GM21528 (cell line): ENCODE data around the gene KRTAP5-3.
"Not testable (repeated sequence)": the region's sequence is repeated elsewhere in the genome, so short reads cannot be mapped to it uniquely, and the experiment has no call there.

Experiments
- ATAC-seq: cut with Tn5 transposase; IDR thresholded peaks from one replicate; pipeline ENCODE4 v1.9.1; 2021; ENCODE audit warnings: mild to moderate bottlenecking, moderate library complexity; ENCODE audit not compliant: unreplicated experiment, low FRiP score

The KRTAP5-3 gene

DNA sequence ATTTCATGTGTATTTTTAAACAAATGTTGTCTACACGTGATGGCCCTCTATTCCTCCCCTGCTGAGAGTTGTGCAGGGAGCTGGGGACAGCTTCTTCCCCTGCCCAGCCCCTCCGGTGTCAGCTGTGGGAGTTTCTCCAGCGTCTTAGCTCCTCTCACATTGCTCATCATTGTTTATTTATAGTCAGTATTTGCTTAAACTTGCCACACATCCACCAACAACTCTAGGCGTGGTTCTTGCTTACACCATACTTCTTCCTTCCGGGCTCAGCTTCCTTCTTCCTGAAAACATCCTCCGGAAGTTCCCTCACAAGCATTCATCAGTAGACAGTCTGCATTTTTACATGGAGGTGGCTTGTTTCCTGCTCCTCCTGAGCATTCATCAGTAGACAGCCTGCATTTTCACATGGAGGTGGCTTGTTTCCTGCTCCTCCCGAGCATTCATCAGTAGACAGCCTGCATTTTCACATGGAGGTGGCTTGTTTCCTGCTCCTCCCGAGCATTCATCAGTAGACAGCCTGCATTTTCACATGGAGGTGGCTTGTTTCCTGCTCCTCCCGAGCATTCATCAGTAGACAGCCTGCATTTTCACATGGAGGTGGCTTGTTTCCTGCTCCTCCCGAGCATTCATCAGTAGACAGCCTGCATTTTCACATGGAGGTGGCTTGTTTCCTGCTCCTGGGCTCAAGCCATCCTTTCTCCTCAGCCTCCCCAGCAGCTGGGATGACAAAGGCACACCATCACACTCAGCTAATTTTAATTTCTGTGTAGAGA lies 18.9 kb downstream of the KRTAP5-3 start:
- ATAC-seq = not testable (repeated sequence)

DNA sequence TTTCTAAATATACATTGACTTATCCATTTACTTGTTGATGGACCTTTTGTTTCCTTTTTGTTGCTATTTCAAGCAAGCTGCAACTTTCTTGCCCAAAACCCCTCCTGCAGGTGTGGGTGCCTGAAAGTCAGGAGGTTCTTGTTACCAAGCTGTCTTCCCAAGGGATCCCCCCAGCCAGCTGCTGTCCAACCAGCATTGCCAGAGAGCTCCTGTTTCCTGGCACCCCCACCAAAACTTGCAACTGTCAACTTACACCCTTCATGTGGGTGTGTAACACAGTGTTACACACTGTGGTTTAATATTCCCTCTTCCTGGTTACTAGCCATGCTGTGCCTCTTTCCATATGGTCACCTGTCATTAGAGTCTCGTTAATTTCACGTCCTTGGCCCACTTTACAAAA lies 21.6 kb downstream of the KRTAP5-3 start:
- no peak for ATAC-seq

DNA sequence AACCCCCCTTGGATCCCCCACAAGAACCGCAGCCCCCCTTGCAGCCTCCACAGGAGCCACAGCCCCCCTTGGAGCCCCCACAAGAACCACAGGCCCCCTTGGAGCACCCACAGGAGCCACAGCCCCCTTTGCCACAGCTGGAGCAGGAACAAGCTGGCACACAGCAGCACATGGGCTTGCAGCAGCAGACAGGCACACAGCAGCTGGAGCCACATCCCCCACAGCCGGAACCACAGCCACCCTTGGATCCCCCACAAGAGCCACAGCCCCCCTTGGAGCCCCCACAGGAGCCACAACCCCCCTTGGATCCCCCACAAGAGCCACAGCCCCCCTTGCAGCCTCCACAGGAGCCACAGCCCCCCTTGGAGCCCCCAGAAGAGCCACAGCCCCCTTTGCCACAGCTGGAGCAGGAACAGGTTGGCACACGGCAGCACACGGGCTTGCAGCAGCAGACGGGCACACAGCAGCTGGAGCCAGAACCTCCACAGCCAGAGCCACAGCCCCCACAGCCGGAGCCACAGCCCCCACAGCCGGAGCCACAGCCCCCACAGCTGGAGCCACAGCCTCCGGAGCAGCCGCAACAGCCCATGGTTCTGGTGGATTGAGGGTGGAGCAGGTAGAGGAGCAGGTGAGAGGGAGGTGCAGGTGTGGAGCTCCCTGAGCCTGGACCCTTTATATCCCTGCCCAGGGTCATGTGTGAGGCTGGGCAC lies 23.4 kb downstream of the KRTAP5-3 start, which contains the start of gene KRTAP5-1:
Gene KRTAP5-1, minus strand, starts transcription at position 623 of the 710 bp plus-strand sequence. Its CDS starts 34 bp downstream, at position 589.
- not testable (repeated sequence) for ATAC-seq

DNA sequence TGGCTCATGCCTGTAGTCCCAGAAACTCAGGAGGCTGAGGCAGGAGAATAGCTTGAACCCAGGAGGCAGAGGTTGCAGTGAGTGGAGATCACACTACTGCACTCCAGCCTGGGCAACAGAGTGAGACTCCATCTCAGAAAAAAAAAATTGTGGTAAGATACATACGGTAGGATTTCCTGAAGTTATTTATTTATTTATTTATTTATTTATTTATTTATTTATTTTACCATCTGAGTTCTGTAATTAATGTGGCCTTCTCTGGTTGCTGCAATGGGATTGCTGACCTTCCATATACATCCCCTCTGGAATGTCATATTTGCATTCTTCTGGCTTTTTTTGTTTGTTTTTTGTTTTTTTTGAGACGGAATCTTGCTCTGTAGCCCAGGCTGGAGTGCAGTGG lies 25.4 kb downstream of the KRTAP5-3 start:
- ATAC-seq = not testable (repeated sequence)

DNA sequence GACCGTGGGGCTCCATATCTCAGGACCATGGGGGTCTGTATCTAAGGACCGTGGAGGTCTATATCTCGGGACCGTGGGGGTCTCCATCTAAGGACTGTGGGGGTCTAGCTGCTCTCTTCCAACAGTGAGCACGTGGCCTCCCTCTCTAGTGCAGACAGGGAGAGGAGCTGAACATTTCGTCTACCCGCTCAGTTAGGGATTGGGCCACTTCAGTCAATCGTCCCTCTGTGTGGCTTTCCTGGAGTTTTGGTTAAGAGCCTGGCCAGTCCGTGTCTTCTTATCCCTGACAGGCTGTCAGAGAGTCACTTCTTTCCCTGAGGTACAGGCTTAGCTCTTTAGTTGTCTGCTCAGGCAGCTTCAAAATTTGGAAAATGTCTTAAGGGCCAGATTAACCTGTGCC lies 26.3 kb downstream of the KRTAP5-3 start:
- no peak for ATAC-seq

DNA sequence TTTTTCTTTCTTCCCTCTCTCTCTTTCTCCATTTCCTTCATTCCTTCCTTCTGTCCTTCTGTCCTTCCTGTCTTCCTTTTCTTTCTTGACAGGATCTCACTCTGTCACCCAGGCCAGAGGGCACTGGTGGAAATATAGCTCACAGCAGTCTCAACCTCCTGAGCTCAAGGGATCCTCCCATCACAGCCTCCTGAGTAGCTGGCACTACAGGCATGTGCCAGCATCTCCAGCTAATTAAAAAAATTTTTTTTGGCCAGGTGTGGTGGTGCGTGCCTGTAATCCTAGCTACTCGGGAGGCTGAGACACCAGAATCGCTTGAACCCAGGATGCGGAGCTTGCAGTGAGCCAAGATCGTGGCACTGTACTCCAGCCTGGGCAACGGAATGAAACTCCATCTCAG lies 31.4 kb downstream of the KRTAP5-3 start:
- ATAC-seq = no peak

DNA sequence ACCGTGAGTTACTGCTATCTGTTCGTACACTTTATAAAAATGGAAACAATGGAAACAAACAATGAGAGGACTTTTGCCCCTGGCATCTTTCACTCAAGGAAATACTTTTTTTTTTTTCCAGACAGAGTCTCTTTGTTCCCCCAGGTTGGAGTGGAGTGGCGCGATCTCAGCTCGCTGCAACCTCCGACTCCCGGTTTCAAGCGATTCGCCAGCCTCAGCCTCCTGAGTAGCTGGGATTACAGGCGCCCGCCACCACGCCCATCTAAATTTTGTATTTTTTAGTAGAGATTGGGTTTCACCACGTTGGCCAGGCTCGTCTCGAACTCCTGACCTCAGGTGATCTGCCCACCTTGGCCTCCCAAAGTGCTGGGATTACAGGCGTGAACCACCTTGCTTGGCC lies 32.5 kb downstream of the KRTAP5-3 start:
- ATAC-seq = not testable (repeated sequence)

DNA sequence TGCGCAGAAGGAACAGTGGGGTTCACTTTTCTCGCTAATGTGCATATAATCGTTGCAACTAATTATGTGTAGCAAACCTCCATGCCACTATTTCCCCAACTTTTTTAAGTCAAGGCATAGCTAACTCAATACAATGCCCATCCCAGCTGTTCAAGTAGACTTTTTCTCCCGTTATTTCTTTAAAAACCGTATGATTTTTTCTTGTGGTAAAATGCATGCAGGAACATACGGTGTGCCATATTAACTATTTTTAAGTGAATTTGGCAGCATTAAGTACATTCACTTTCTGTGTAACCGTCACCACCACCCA lies 33.4 kb downstream of the KRTAP5-3 start:
- no peak for ATAC-seq

DNA sequence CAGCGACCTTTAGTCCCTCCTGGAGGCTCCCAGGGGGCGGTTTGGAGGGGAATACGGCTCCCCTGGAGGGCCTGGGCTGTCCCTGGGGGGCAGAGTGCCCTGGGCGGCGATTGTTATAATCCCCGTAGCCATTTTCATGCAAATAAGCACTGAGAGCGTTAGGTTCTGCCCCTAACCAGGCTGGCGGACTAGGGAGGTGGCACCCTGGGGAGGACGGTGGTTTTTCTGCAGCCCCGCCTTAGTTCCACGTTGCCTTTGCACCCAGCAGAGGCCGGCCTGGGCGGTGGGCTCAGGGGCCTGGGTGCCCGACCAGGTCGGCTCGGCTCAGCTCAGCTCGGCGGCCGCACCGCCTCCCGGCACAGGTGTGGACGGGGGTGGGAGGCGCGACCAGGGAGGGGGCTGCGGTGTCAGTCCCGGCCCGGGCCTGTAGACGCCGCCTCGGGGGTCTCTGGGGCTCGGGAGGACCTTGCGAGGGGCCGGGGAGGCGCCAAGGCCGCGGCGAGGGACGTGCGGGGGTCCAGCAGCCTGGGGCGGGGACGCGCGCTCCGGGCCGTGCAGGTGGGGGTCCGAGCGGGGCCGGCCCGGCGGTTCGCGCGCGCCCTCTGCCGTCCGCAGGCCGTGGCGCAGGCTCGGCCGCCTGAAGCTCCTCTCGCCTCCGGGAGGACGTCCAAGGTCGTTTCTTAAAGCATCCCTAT lies 33.9 kb downstream of the KRTAP5-3 start:
- no peak for ATAC-seq

DNA sequence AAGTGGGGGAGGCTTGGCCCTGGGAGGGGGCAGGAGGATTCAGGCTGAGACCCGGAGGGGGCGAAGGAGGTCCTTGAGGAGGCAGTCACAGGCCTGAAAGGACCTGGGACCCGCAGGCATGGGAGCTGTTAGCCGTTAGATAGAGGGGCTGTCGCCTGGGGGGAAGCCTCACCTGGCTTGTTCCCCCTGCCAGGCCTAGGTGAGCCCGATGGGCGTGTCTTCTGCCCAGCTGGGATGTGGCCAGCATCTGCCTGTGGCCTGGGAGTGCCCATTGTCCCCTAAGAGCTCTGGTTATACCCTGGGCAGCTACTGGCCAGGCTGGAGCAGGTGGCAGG lies 34.4 kb downstream of the KRTAP5-3 start:
- ATAC-seq = no peak

DNA sequence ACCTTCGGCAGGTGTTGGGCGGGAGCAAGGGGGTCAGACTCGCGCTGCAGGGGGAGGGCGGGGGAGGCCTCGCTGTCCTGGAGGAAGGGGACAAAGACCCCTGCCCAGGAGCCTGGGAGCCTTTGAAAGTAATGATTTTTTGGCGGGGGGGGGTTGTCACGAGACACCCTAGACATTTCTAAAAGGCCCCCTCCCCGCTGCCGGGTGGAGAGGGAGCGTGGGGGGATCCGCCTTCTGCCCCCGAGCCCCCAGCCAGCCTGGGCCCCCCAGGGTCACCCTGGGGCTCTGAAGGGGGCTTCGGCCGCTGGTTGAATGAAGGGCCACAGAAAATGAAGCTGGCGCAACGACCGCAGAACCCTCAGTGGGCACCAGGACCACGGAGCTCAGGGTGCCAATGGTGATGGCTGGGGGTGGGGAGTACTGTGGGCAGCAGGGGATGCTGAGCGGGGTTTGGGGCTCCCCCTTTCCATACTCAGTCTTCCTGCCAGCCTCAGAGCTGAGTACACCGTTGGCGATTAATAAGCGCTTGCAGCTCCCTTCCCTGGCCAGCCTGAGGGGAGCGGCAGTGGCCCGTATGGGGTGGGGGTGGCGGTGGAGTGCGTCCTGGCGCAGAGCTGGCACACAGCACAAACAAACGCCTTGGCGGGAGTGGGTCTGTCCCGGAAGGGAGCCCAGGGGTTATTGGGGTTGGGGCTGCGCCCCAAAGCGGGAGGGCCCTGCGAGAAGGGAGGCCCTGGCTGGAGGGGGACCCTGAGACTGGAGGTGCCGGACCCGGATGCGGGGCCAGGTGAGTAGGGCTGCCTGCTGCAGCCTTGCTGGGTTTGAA lies 35.0 kb downstream of the KRTAP5-3 start:
- ATAC-seq = no peak

DNA sequence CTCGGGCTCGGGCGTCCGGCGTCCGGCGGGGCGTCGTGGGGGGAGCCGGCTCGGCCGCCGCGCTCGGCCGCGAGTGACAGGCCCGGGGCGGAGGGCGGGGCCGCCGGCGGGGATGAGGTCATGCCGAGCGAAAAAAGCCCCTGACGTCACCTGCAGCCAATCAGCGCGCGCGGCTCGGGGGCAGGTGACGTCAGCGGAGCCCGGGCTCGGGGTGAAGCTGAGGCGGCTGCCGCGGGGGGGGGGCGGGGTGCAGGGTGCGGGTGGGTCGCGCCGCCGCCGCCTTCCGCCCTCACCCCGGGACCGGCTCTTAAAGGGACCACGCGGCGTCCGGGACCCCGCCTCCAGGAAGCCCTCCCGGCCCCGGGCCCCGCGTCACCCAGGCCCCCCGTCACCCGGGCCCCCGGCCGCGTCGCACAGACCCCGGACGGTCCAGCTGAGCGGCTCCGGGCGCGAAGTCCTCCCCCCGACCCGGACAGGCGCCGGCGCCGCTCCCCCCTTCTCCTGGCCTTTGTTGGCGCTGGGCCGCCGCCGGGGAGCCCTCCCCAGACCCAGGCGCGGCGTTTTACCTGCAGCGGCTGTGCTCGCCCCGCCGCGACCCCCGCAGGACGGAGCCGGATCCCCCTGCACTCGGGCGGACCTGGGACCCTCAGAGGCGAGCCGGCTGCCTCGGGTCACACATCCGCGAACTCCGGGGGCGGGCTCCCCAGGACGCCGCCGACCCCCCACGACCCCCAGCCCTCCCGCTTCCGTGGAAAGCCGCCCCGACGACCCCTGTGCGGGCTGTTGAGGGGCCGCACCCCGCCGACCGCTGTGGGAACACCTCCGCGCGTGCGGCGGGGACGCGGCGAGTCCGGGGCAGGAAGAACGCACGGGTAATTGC lies 35.8 kb downstream of the KRTAP5-3 start, which contains the start of gene DUSP8:
Gene DUSP8, minus strand, starts transcription at position 75 of the 880 bp plus-strand sequence. CDS start 6,445 bp downstream, outside the sequence.
- ATAC-seq = peak; percentile 59

DNA sequence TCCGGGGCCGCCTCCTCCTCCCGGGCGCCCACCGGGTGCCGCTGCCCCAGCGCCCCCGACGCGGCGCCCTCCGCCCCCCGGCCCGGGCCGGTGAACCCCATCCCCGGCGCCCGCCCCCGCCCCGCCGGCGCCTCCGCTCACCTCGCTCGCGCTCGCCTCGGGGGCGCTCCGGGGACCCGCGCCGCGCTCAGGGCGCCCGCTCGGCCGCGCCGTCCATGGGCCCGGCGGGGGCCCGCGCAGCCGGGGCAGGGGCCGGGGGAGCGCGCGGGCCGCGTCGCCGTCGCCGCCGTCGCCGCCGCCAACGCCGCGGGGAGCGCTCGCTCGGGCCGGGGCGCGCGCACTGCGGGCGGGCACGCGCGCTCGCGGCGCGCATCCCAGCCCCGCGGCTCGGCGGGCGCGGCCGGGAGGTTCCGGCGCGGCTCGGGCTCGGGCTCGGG lies 36.5 kb downstream of the KRTAP5-3 start:
- ATAC-seq = no peak

DNA sequence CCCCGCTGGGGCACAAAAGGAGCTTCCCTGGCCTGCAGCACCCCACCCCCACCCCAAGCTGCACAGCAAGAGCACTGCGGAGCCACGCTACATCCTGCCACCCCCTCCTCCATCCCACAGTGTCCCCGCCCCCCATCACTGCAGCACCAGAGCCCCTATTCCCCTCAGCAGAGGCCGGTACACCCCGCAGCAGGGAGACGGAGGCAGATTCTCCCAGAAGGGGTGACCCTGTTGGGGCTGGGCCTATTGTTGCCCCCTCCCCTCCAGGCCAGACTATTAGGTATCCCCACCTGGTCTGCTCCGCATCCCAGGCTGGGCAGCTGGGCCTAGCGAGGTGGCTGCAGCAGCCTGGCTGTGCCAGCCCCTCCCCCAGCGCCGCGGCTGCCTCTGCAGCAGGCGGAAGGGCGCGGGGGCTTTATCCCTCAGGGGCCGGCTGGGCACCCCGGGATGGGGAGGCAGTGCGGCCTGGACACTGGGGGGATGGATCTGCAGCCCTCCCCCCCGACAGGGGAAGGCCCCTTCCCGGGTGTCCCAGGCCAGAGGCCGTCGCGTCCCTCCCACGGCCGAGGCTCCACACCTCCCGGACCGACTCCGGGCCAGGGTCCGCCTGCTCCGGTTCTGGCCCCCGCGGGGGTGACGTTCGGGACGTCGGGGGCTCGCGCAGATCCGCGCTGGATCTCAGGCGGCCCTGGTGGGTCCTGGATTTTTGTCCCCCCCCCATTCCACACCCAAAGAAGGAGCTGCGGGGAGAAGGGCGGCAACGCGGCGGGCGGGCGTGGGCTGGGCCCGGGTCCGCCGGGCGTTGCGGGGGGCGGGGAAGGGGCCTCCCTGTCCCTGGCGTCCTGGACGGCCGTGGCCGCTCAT lies 37.1 kb downstream of the KRTAP5-3 start:
- no peak for ATAC-seq

DNA sequence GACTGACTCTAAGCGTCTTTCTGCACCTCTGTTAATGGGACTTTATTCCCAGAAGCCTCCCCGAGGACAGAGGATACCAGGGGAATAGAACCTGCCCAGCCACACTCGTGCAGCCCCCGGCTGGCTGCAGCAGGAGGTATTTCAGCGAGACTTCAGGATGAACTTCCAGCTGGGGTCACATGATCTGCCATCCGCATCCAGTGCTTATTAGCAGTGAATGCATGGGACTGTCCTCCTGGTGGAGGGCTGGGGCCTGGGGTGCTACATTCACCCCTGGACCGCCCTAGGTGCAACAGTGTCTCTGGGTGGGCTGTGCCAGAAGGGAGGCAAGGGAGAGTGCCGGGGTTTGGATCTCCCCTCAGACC lies 37.8 kb downstream of the KRTAP5-3 start:
- ATAC-seq = no peak

DNA sequence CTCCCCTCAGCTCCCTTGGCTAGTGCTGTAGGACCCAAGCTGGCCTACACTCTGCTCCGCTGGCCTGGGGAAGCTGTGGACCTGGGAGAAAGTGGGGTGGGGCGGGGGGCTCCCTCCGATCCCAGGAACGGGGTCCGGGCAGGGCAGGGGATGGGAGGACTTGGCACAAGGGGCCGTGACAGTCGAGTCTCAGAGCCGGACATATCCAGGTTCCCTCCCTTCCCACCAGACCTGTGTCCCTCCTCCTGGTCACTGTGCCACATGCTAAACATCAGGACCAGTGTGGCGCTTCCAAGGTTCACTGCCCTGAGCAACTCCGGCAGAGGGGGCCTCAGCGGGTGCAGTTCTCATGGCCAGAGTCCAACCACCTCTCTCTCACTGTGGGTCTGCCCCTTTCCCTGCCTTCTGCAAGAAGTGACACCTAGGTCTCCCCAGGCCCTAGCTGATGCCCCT lies 38.2 kb downstream of the KRTAP5-3 start:
- ATAC-seq = no peak

DNA sequence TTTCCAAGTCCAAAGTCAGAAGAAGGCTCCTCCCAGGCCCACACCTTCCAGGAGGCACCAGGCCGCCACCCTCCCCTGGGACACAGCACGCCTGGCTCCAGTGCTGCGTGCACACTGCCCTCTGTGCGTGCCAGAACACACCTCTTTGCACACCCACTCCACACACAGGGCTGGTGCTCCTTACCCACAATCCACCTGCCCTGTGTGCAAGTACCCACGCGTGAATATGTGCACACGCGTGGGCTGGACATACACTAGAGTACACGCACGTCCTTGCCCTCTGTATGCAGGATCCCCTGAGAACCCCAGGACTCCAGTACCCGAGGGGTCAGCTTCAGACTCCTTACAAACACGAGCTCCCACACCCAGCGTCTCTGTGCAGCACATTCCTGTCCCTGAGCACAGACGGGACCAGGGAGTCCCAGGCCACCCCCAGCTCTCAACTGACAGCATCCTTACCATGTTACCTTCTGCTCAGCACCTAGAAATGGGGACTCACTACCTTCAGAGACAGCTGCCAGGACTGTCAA lies 38.9 kb downstream of the KRTAP5-3 start:
- ATAC-seq = no peak

DNA sequence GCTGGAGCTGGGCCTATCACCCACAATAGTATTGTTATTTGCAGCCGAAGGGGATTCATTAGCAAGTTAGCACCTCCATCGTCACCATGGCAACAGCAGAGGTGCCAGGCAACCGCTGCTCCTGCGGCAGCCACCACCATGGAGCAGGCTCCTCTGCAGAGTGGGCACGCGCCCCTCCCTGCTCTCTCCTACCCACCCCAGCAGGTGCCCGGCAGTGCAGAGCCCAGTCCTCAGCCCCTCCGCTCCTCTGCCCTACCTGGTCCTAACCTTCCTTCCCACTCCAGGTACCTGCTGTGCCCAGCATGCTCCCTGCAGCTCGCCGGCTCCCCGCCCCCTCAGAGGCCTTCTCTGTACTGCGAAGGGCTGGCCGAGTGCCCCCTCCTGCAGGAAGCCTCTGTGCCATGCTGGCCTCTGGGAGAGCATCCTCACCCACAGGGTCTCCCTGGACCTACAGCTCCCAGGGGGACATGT lies 39.8 kb downstream of the KRTAP5-3 start:
- no peak for ATAC-seq
